Chondrocyte (in vitro differentiated cells): ENCODE results near the gene ARL8B. TPM values are rescaled to one million over a fixed set of nuclear protein-coding genes. Genes with fewer than 3 reads are reported as not detected.

Experiments used
- DNase-seq: peaks from one replicate; pipeline ENCODE4 v3.0.0; 2021; ENCODE audit warnings: mixed read lengths, low spot score
- H3K27ac Mint-ChIP-seq: one replicate; pipeline ENCODE4 v1.8.0; 2021; ENCODE audit warnings: mild to moderate bottlenecking, moderate library complexity, mixed read lengths; ENCODE audit not compliant: unreplicated experiment
- H3K27me3 Mint-ChIP-seq: 2 replicates; pipeline ENCODE4 v1.8.0; 2021; ENCODE audit warnings: low read depth, mixed read lengths
- H3K36me3 Mint-ChIP-seq: 2 replicates; pipeline ENCODE4 v1.8.0; 2021; ENCODE audit warnings: low read depth, mixed read lengths
- H3K4me1 Mint-ChIP-seq: 2 replicates; pipeline ENCODE4 v1.8.0; 2021; ENCODE audit warnings: low read depth, mild to moderate bottlenecking, mixed read lengths
- H3K4me3 Mint-ChIP-seq: one replicate; pipeline ENCODE4 v1.8.0; 2021; ENCODE audit warnings: mild to moderate bottlenecking, moderate library complexity, mixed read lengths; ENCODE audit not compliant: unreplicated experiment
- H3K9me3 Mint-ChIP-seq: 2 replicates; pipeline ENCODE4 v1.8.0; 2021; ENCODE audit warnings: low read depth, mixed read lengths
- total RNA-seq: library from RNA; stranded (reverse); gene quantifications from 3 replicates; pipeline ENCODE4 v1.2.1, GENCODE V29; 2021
- TF ChIP-seq, protein P1 (sequence below): fragments of 200-600 bp; sonication (generic); IDR thresholded peaks from 2 replicates; pipeline ENCODE4 v1.5.0; 2021; ENCODE audit warnings: antibody characterized with exemption, mild to moderate bottlenecking, moderate library complexity

Gene ARL8B
- total RNA-seq, 1 donor from 2014 or later: 65.8 TPM

DNA sequence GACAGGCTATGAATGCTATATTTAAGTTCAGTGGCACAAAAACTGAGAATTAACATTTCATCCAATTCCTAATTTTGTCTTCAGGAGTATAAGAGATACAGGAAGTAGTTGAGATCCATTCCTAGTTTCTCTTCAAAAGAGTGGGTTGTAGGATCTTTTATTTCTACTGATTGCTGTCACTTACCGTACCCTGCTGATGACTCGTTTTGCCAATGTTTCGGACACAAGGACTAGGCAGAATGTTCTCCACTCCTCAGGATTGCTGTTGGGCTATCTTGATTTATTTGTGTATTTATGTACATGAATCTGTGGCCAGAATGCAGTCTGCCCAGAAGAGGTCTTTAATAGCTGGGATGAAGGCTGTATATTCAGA, 11.9 kb downstream of the ARL8B start:
- Mint-ChIP-seq H3K9me3 (no peaks in the 10 kb centered on the region), H3K27me3 (no peaks in the 10 kb centered on the region), H3K4me3 (no peak overlapping the region), H3K4me1 (peaks cover 48% of the 10 kb centered on the region), H3K27ac (peak overlapping the region; percentile 32), H3K36me3 (no peaks in the 10 kb centered on the region)
- TF ChIP-seq, protein P1, sequence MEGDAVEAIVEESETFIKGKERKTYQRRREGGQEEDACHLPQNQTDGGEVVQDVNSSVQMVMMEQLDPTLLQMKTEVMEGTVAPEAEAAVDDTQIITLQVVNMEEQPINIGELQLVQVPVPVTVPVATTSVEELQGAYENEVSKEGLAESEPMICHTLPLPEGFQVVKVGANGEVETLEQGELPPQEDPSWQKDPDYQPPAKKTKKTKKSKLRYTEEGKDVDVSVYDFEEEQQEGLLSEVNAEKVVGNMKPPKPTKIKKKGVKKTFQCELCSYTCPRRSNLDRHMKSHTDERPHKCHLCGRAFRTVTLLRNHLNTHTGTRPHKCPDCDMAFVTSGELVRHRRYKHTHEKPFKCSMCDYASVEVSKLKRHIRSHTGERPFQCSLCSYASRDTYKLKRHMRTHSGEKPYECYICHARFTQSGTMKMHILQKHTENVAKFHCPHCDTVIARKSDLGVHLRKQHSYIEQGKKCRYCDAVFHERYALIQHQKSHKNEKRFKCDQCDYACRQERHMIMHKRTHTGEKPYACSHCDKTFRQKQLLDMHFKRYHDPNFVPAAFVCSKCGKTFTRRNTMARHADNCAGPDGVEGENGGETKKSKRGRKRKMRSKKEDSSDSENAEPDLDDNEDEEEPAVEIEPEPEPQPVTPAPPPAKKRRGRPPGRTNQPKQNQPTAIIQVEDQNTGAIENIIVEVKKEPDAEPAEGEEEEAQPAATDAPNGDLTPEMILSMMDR: no peak
- DNase-seq: no peak

DNA sequence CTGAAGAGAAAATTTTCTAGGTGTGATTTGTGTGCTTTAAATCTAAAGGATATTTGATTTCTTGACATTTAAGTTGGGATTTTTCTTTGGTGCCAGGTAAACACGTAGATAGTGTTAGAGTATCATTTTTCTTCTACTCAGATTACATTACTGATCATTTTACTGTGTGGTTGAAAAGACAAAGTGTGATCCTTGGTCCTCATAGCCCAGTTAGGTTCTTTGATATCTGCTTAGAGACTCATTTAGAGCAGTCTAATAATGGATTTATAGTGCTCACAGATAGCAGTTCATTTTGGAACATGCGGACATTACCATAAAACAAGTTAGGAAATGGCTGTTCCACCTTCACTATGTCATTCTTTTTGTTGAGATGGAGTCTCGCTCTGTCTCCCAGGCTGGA, 12.4 kb downstream of the ARL8B start:
- H3K27ac Mint-ChIP-seq: no peak overlapping the region
- H3K4me3 Mint-ChIP-seq: no peak overlapping the region
- H3K9me3 Mint-ChIP-seq: no peaks in the 10 kb centered on the region

DNA sequence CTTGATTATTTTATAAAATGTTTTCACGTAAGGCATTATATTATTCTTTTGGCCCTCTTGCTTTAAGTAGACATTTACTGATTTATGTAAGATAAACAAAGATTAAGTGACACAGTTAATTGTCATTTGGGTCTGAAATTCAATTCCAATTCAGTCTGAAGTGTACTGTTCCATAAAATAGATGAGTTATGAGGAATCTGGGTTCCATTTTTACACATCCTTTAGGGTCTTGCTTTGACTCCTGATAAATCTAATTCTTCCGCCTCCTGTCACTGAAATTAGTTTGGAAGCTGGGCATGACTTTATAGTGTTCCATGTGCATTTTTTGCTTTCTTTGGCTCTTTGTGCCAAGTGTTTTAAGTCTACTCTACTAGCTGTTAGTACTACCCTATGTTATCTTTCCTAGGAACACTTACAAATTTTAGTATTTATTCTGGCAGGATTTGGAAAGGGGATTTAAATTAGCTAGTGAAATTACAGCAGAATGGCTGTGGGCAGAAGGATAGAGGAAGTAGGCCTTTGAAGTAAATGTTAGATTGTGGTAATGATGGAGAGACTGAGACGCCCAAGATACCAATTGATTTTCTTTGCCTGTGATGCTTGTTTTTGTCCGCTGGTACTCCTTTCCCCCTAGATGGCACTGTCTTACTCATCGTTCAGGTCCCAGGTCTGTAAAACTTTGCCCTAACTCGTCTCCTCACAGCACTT, 14.3 kb downstream of the ARL8B start:
- TF ChIP-seq, protein P1: peak; percentile 74
- H3K27ac Mint-ChIP-seq: peak overlapping the region; percentile 42
- no peak overlapping the region for H3K4me3 Mint-ChIP-seq

More for the DNA sequence above, 12.4 kb downstream of the ARL8B start:
- Mint-ChIP-seq H3K4me1 (peaks cover 51% of the 10 kb centered on the region), H3K36me3 (no peaks in the 10 kb centered on the region), H3K27me3 (no peaks in the 10 kb centered on the region)
- DNase-seq: no peak
- TF ChIP-seq, protein P1: no peak

DNA sequence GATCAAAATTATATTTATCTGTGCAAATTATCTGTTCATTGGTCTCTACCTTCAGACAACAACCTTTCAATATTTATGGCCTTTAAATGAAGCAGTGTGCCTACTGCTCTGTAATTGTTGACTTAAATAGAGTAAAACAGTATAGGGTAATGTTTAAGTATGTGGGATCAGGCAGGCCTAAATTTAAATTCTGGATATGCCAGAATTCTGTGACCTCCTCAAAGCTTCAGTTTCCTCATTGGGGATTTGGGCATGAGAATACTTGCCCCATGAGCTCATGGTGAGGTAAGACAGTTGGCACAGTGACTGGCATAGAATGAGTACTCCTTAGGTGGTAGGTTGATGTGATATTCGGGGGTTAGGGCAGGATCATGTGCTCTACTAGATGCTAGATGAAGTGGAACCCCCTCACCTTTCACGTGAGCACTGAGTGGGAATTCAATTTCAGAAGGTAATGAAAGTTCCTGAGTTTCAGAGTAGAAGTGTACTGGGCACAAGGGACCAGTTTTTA, 14.9 kb downstream of the ARL8B start:
- TF ChIP-seq, protein P1: peak; percentile 18
- Mint-ChIP-seq H3K27me3 (no peaks in the 10 kb centered on the region), H3K4me3 (no peak overlapping the region), H3K4me1 (peaks cover 64% of the 10 kb centered on the region), H3K36me3 (no peaks in the 10 kb centered on the region), H3K27ac (peak overlapping the region; percentile 42), H3K9me3 (no peaks in the 10 kb centered on the region)
- no peak for DNase-seq

More for the DNA sequence above, 14.3 kb downstream of the ARL8B start:
- Mint-ChIP-seq H3K27me3 (no peaks in the 10 kb centered on the region), H3K9me3 (no peaks in the 10 kb centered on the region), H3K4me1 (peaks cover 64% of the 10 kb centered on the region), H3K36me3 (no peaks in the 10 kb centered on the region)
- no peak for DNase-seq

DNA sequence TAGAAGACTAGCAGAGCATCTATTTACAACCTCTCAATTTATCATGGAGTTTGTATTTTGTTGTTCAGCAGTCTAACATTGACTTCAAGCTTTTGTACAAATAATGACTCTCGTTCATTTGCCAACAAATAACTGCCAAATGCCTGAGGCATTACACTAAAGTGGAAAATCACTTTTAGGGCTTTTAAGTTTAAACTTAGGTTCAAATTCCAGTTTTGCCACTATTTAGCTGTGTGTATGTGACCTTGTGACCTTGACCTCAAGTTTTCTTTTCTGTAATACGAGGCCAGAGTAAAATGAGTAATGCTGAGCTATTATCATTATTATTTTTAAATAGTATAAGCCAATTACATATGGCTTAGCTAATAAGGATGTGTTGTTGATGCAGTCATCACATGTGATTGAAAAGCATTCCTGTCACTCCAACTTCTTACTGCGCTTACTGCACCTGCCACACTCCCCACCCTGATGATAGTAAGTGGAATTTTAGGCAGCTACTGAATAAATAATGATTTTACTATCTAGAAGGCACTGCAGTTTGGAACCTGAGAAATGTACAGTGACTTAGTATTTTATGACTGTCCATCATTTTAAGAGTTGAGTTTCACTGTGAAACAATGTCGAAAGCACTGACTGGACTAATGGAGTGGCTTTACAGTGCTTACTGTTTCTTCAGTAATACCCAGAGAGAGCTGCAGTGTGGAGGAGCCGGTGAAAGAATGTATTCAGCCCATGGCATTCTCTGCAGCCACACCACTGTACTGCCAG, 16.3 kb downstream of the ARL8B start:
- Mint-ChIP-seq H3K27me3 (no peaks in the 10 kb centered on the region), H3K27ac (peak overlapping the region; percentile 60), H3K9me3 (no peaks in the 10 kb centered on the region), H3K36me3 (peaks cover under 1% of the 10 kb centered on the region), H3K4me1 (peaks cover 52% of the 10 kb centered on the region), H3K4me3 (no peak overlapping the region)
- DNase-seq: no peak
- TF ChIP-seq, protein P1: no peak
